NB4 (cell line): ENCODE data around the gene FXR2.

Source experiments
- MYC ChIP-seq: IDR thresholded peaks from 2 replicates; pipeline ENCODE4 v1.6.1; 2011; ENCODE audit warnings: low read depth, low read length
- POLR2A ChIP-seq: IDR thresholded peaks from 2 replicates; pipeline ENCODE4 v1.6.1; 2011; ENCODE audit warnings: mild to moderate bottlenecking; ENCODE audit not compliant: insufficient read length; ENCODE audit errors: extremely low read depth
- TF ChIP-seq, protein P1 (sequence below): IDR thresholded peaks from one replicate; pipeline ENCODE4 v1.5.1; 2012; ENCODE audit warnings: low read depth, low read length

DNA sequence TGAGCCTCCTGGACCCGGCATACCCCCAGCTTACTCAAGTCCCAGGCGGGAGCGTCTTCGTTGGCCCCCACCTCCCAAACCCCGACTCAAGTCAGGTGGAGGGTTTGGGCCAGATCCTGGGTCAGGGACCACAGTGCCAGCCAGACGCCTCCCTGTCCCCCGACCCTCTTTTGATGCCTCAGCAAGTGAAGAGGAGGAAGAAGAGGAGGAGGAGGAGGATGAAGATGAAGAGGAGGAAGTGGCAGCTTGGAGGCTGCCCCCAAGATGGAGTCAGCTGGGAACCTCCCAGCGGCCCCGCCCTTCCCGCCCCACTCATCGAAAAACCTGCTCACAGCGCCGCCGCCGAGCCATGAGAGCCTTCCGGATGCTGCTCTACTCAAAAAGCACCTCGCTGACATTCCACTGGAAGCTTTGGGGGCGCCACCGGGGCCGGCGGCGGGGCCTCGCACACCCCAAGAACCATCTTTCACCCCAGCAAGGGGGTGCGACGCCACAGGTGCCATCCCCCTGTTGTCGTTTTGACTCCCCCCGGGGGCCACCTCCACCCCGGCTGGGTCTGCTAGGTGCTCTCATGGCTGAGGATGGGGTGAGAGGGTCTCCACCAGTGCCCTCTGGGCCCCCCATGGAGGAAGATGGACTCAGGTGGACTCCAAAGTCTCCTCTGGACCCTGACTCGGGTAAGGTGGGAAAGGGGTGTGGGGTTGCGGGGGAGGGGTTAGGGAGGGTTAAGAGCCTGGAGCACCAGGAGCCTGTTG, 51.4 kb downstream of the FXR2 start:
- TF ChIP-seq POLR2A (no peak), MYC (no peak)
- TF ChIP-seq, protein P1, sequence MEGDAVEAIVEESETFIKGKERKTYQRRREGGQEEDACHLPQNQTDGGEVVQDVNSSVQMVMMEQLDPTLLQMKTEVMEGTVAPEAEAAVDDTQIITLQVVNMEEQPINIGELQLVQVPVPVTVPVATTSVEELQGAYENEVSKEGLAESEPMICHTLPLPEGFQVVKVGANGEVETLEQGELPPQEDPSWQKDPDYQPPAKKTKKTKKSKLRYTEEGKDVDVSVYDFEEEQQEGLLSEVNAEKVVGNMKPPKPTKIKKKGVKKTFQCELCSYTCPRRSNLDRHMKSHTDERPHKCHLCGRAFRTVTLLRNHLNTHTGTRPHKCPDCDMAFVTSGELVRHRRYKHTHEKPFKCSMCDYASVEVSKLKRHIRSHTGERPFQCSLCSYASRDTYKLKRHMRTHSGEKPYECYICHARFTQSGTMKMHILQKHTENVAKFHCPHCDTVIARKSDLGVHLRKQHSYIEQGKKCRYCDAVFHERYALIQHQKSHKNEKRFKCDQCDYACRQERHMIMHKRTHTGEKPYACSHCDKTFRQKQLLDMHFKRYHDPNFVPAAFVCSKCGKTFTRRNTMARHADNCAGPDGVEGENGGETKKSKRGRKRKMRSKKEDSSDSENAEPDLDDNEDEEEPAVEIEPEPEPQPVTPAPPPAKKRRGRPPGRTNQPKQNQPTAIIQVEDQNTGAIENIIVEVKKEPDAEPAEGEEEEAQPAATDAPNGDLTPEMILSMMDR: no peak
